ENCODE results near the gene NPAS1.

- no peak for TF ChIP-seq GATA2 (IDR thresholded peaks at IDR 0.05; ENCODE audit: low read depth, low read length)
- no peak for TF ChIP-seq GATA3 (IDR thresholded peaks at IDR 0.05; ENCODE audit: low read depth, low read length)
Observed at GRCh38 chr19:47084879-47085439, 65.3 kb downstream of the NPAS1 start.

Data from SH-SY5Y (cell line).